Smooth muscle cell (in vitro differentiated cells): ENCODE data around the gene HMGA1. TPM values are rescaled to one million over a fixed set of nuclear protein-coding genes. Genes with fewer than 3 reads are reported as not detected.

Experiments used
- DNase-seq: peaks from one replicate; lab custom pipeline; 2025; ENCODE audit not compliant: unreplicated experiment; lab: John Stamatoyannopoulos, UW
- H2AFZ ChIP-seq: fragments of 200-600 bp; sonication (generic); 2 replicates; pipeline ENCODE4 v1.6.0; 2016; ENCODE audit warnings: antibody characterized with exemption, low read depth, mild to moderate bottlenecking
- H3F3A ChIP-seq: fragments of 200-600 bp; sonication (generic); 2 replicates; pipeline ENCODE4 v1.6.0; 2017; ENCODE audit warnings: antibody characterized with exemption, low read depth
- H3K27ac ChIP-seq: fragments of 200-600 bp; sonication (generic); 2 replicates; pipeline ENCODE4 v1.5.1; 2016; ENCODE audit warnings: low read depth, mild to moderate bottlenecking
- H3K27me3 ChIP-seq: fragments of 200-600 bp; sonication (generic); 2 replicates; pipeline ENCODE4 v1.6.1; 2016; ENCODE audit warnings: low read depth, mild to moderate bottlenecking
- H3K36me3 ChIP-seq: fragments of 200-600 bp; sonication (generic); 2 replicates; pipeline ENCODE4 v1.5.1; 2016; ENCODE audit warnings: low read depth
- H3K4me1 ChIP-seq: fragments of 200-600 bp; sonication (generic); 2 replicates; pipeline ENCODE4 v1.5.1; 2016; ENCODE audit warnings: low read depth
- H3K4me2 ChIP-seq: fragments of 200-600 bp; sonication (generic); 2 replicates; pipeline ENCODE4 v1.6.0; 2016; ENCODE audit warnings: mild to moderate bottlenecking
- H3K4me3 ChIP-seq: fragments of 200-600 bp; sonication (generic); 2 replicates; pipeline ENCODE4 v1.5.1; 2016; ENCODE audit warnings: mild to moderate bottlenecking
- H3K79me2 ChIP-seq: fragments of 200-600 bp; sonication (generic); 2 replicates; pipeline ENCODE4 v1.6.0; 2016; ENCODE audit warnings: low read depth, mild to moderate bottlenecking
- H3K9ac ChIP-seq: fragments of 200-600 bp; sonication (generic); 2 replicates; pipeline ENCODE4 v1.6.0; 2016; ENCODE audit warnings: low read depth
- H3K9me3 ChIP-seq: fragments of 200-600 bp; sonication (generic); replicated peaks from 2 replicates; pipeline ENCODE4 v1.5.1; 2016; ENCODE audit warnings: low read depth
- H4K20me1 ChIP-seq: fragments of 200-600 bp; sonication (generic); 2 replicates; pipeline ENCODE4 v1.6.0; 2016; ENCODE audit warnings: low read depth
- CTCF ChIP-seq: fragments of 200-600 bp; sonication (generic); IDR thresholded peaks from 2 replicates; pipeline ENCODE4 v1.5.1; 2017; ENCODE audit warnings: borderline replicate concordance, mild to moderate bottlenecking, antibody characterized with exemption; ENCODE audit not compliant: insufficient read depth, poor library complexity, severe bottlenecking
- WGBS: methylation state at CpG from one replicate; pipeline ENCODE4 v1.1.7; 2016; ENCODE audit warnings: low lambda C conversion rate; 5-methylcytosine and 5-hydroxymethylcytosine counted together
- polyA plus RNA-seq: library from polyadenylated mRNA; unstranded; fragments of >200 nt; fragmentation: Nextera tagmentation; extraction: Ambion mirVana; gene quantifications from 2 replicates; pipeline ENCODE4 v1.2.1, GENCODE V29; 2016
- total RNA-seq: library from RNA; depleted of rRNA; stranded (reverse); fragments of >200 nt; gene quantifications from 2 replicates; pipeline ENCODE4 v1.2.3, GENCODE V29; 2014

Gene HMGA1
- total and polyA plus RNA-seq, 2 experiments from 2014 or later, result 41.8 to 69.9 TPM

GRCh38 chr6:34246249-34246562, 9.5 kb downstream of the HMGA1 start:
- no peak for TF ChIP-seq CTCF
- no peak for DNase-seq
- no peaks in the 10 kb centered on the region for H3K9me3 ChIP-seq
- peaks cover 9% of the 10 kb centered on the region for H3F3A ChIP-seq
- H2AFZ ChIP-seq, result no peak overlapping the region
- 56% methylated on average over 2 of the region's 2 CpGs for WGBS
- no peak overlapping the region for H3K4me3 ChIP-seq
- no peak overlapping the region for H3K27ac ChIP-seq
- no peaks in the 10 kb centered on the region for H3K27me3 ChIP-seq
- H3K9ac ChIP-seq, result no peak overlapping the region
- no peaks in the 10 kb centered on the region for H3K79me2 ChIP-seq
- no peak overlapping the region for H3K4me2 ChIP-seq
- no peaks in the 10 kb centered on the region for H3K36me3 ChIP-seq
- no peaks in the 10 kb centered on the region for H4K20me1 ChIP-seq
- no peaks in the 10 kb centered on the region for H3K4me1 ChIP-seq

DNA sequence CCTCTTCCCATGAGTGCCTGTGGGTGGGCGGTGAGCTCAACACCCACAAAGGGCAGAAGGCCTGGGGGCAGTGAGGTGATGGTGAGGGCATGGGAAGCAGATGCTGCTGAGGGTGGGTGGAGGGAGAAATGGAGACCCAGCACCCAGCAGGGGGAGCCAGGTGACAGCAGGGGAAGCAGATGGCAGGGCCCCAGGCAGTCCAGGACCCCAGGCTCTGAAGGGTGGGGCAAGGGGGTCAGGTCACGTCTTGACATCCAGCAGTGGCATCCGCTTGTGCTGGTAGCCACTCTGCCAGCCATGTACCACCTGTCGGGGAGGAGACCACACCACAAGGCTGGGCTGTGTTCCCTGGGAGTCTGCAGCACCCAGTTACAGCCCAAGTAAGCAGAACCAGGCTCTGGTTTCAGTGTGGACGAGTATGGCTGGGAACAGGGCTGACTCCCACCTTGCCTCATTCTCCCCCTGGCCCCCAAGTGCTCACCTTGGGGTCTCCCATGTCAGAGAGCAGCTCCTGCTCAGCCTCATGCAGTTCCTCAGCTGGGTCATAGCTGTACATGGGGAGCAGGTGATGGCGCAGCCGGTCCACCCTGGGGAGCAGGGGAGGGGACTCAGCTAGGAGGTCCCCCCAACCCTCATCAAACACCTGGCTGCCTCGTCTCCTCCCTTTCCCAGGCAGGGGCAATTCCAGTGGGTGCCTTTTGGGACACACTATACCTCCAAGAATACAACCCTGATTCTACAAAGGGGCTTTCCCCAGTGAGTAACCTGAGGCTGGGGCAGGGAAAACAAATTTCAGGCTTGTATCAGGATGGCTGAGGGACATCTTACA, 10.1 kb downstream of the HMGA1 start:
- no peaks in the 10 kb centered on the region for H3K79me2 ChIP-seq
- H3K4me1 ChIP-seq, result no peaks in the 10 kb centered on the region
- 72% methylated on average over 8 of the region's 8 CpGs for WGBS
- H3F3A ChIP-seq, result peaks cover 9% of the 10 kb centered on the region
- no peak overlapping the region for H3K4me3 ChIP-seq
- H2AFZ ChIP-seq, result no peak overlapping the region
- no peaks in the 10 kb centered on the region for H3K36me3 ChIP-seq
- H3K27me3 ChIP-seq, result no peaks in the 10 kb centered on the region
- H3K9ac ChIP-seq, result no peak overlapping the region
- H3K9me3 ChIP-seq, result no peaks in the 10 kb centered on the region
- no peak overlapping the region for H3K4me2 ChIP-seq
- no peak for DNase-seq
- TF ChIP-seq CTCF, result peak; percentile 38
- no peaks in the 10 kb centered on the region for H4K20me1 ChIP-seq
- no peak overlapping the region for H3K27ac ChIP-seq

DNA sequence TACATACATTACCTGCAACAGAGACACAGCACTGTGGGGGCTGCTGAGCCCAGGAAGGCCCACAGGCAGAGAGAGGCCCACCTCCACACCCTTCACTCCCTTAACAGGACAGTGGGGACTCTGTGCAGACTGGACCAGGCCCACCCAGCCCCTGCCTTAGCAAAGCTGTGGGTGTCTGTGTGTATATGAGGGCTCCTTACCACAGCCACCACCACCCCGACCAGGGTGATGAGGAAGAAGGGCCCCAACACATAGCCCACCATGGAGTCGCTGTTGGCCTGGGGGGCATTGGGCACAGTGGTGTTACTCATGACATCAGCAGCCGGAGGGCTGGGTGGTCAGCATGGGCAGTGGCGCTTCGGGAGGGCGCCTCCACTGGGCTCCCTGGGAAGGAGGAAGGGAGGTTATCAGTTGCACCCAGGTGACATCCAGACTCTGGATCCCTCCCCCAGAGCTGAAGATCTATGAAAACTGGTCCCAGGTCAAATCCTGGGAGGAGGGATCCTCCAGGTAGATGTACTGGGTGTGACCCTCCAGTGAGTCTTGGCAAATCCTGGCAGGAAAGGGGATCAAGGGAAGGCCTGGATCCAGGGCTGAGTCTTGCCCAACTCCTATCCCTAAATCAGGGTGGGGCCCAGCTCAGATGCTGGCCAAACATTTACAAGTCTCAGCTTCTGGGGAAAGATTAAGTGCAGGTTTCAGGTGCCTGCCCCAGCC, 11.0 kb downstream of the HMGA1 start:
- Histone ChIP-seq H3K9me3 (no peaks in the 10 kb centered on the region), H3F3A (peaks cover 9% of the 10 kb centered on the region), H4K20me1 (no peaks in the 10 kb centered on the region), H3K36me3 (no peaks in the 10 kb centered on the region), H3K27ac (no peak overlapping the region), H3K4me1 (no peaks in the 10 kb centered on the region), H3K9ac (no peak overlapping the region), H3K27me3 (no peaks in the 10 kb centered on the region), H3K4me2 (peak overlapping the region; percentile 92), H2AFZ (no peak overlapping the region), H3K4me3 (no peak overlapping the region), H3K79me2 (no peaks in the 10 kb centered on the region)
- WGBS, result 90% methylated on average over 6 of the region's 6 CpGs
- TF ChIP-seq CTCF, result no peak
- no peak for DNase-seq
